GM10266 (cell line): ENCODE measurements around the gene MYCL.

Source experiments
- DNase-seq: peaks from one replicate; pipeline ENCODE4 v3.0.0; 2012; ENCODE audit errors: extremely low spot score
- CTCF ChIP-seq: IDR thresholded peaks from 2 replicates; pipeline ENCODE4 v1.5.1; 2012; ENCODE audit warnings: mild to moderate bottlenecking, low read depth; ENCODE audit not compliant: control insufficient read depth, insufficient read depth; ENCODE audit errors: missing control alignments

Gene MYCL, protein sequence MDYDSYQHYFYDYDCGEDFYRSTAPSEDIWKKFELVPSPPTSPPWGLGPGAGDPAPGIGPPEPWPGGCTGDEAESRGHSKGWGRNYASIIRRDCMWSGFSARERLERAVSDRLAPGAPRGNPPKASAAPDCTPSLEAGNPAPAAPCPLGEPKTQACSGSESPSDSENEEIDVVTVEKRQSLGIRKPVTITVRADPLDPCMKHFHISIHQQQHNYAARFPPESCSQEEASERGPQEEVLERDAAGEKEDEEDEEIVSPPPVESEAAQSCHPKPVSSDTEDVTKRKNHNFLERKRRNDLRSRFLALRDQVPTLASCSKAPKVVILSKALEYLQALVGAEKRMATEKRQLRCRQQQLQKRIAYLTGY

DNA sequence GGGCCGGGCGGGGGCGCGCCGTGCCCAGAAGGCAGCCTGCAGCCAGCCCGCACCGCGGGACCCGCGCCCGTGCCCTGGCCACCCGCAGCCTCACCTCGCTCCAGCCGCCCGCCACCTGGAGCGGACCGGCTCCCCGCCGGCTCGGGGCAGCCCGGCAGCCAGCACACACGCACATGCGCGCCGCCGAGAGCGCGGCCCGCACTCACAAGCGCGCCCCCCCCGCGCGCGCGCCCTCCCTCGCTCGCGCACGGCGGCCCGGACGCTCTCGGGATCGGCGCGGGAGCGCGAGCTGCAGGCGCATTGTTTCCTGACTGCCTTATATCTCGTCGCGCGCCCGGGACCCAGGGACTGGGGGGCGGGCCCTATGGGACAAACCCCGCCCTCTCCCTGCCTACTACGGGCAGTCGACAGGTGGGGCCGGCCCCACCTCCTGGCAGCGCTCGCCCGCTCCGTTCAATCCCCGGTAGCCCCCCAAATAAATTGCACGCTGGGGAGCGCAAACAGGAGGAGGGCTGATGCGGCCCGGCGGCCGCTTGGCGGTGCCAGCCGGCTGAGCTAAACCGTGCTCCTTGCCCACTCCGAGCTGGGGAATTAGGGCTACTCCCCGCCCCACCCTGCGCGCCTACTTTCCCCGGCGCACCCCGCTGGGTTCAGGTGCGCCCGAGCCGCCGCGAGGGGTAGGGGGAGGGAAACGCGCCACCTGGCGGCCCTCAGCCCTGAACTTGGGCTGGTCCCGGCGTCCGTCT is at the start of gene MYCL:
Gene MYCL, minus strand, starts transcription at position 204 of the 746 bp plus-strand sequence. CDS start 483 bp downstream, outside the sequence.
- DNase-seq, result peak; percentile 88
- peak; percentile 88 for TF ChIP-seq CTCF

DNA sequence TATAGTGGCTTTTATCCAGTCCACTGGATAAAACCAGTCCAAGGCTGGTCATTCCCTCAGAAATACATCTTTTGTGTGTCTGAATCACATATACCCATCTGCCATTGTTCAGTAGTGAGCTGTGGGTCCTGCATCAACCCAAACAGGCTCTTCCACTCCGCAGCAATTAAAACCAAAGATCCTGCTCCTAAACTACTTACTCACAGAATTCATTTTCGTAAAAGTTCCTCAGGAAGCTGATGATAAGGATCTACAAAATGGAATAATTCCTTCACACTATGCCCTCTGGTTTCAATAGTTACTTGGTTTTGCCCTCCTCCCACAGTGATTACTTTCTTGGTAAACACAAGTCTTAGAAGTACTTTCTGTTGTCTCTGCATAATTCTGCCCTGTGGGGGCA is 48.2 kb upstream of the MYCL start:
- DNase-seq, result no peak
- TF ChIP-seq CTCF, result no peak

DNA sequence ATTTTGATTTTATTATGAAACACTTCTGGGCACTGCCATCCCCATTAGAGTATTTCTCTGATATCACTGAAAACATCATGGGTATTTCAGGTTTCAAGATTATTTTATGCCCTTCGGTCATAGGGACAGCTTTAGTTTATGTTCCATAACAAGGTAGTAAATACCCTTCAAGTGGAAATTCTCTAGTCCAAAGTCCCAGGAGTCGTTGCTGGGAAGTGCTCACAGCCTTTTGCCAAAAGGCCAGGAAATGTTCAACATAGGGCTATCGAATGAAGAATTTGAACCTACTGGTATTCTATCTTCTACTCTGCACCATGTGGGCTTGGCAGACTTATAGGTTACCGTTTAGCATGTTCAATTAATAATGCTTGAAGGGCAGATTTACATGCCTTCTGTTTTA is 45.5 kb upstream of the MYCL start:
- no peak for DNase-seq
- TF ChIP-seq CTCF, result no peak

- TF ChIP-seq CTCF, result no peak
- DNase-seq, result no peak
These were observed 44.5 kb upstream of the MYCL start for GRCh38 chr1:39946216-39946615.

DNA sequence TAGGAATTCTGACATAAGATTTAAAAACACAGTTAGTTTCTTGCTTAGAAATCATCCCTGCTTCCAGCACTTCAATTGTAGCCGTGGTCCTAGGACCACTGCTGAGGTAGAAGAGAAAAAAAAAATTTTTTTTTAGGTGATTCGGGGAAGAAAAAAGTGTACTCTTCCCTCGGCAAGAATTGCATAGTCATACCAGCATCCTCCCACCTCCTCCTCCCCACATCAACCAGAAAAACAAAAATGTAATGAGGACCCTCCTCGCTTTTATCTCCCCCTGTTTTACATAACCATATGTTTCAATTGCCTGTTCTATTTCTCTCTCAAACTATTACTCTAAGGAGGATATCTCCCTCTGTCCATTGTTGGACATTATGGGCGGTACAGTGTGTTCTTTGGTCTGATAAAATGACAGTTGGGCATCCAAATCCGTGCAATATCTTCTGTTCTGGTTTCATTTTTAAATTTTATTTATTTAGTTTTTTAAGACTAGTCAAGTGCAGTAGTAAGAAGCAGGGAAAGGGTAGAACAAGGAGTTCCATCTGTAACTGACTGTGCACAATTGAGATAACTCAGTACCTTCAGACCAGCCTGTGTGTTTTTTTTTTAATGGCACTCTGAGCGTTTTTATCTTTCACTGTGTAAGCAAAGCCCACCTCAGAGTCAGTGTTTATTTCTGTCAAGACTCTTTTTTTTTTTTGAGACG is 42.8 kb upstream of the MYCL start:
- TF ChIP-seq CTCF, result no peak
- DNase-seq, result no peak

- DNase-seq, result no peak
- no peak for TF ChIP-seq CTCF
These were observed 42.0 kb upstream of the MYCL start for GRCh38 chr1:39943471-39944290.
